ENCODE data around the gene ATG10. TPM values are rescaled to one million over a fixed set of nuclear protein-coding genes. Genes with fewer than 3 reads are reported as not detected.

ATG10 gene
- total and polyA plus RNA-seq, 2 of the 13 experiments (the other 11 are each of a cell fraction or from before 2014, with no cell fraction given): 2.0 to 5.7 TPM

- TF ChIP-seq, protein P1, sequence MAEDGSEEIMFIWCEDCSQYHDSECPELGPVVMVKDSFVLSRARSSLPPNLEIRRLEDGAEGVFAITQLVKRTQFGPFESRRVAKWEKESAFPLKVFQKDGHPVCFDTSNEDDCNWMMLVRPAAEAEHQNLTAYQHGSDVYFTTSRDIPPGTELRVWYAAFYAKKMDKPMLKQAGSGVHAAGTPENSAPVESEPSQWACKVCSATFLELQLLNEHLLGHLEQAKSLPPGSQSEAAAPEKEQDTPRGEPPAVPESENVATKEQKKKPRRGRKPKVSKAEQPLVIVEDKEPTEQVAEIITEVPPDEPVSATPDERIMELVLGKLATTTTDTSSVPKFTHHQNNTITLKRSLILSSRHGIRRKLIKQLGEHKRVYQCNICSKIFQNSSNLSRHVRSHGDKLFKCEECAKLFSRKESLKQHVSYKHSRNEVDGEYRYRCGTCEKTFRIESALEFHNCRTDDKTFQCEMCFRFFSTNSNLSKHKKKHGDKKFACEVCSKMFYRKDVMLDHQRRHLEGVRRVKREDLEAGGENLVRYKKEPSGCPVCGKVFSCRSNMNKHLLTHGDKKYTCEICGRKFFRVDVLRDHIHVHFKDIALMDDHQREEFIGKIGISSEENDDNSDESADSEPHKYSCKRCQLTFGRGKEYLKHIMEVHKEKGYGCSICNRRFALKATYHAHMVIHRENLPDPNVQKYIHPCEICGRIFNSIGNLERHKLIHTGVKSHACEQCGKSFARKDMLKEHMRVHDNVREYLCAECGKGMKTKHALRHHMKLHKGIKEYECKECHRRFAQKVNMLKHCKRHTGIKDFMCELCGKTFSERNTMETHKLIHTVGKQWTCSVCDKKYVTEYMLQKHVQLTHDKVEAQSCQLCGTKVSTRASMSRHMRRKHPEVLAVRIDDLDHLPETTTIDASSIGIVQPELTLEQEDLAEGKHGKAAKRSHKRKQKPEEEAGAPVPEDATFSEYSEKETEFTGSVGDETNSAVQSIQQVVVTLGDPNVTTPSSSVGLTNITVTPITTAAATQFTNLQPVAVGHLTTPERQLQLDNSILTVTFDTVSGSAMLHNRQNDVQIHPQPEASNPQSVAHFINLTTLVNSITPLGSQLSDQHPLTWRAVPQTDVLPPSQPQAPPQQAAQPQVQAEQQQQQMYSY (CRISPR knock-in tag; IDR thresholded peaks at IDR 0.05): no peak
- TF ChIP-seq FOXO1 (CRISPR knock-in tag; IDR thresholded peaks at IDR 0.05) (peak; percentile 54; the same call in 1 of the 2 replicates), DNMT3B (CRISPR knock-in tag; conservative IDR thresholded peaks at IDR 0.05) (no peak; the same call in 1 of the 2 replicates), KLF9 (CRISPR knock-in tag; IDR thresholded peaks at IDR 0.05; ENCODE audit: low read depth) (no peak), ZNF264 (CRISPR knock-in tag; IDR thresholded peaks at IDR 0.05) (peak; percentile 89; the same call in 1 of the 2 replicates)
These were observed at the start of gene ATG10 (continued) for GRCh38 chr5:81971712-81972491.

- no peaks in the 10 kb centered on the region; a peak in 1 of 5 replicates for H3K27me3 ChIP-seq (ENCODE audit: control insufficient read depth in 1 of 2, insufficient read depth in 2 of 2, low read length in 2 of 2)
- no peaks in the 10 kb centered on the region for H3K4me1 ChIP-seq (ENCODE audit: insufficient read depth, low read length)
- no peak overlapping the region for H3K9ac ChIP-seq (ENCODE audit: insufficient read depth, low read depth, low read length)
- 33% methylated on average over 4 of the region's 4 CpGs for WGBS (ENCODE audit: low lambda C conversion rate)
- no peaks in the 10 kb centered on the region for H4K20me1 ChIP-seq (ENCODE audit: insufficient read depth, low read length)
- H3K79me2 ChIP-seq (ENCODE audit: insufficient read depth, low read length): no peaks in the 10 kb centered on the region
- H3K36me3 ChIP-seq (replicated peaks in 1 of 2; ENCODE audit: control insufficient read depth in 1 of 2, insufficient read depth in 2 of 2, low read length in 2 of 2): no peaks in the 10 kb centered on the region
- no peak for DNase-seq (ENCODE audit: low spot score)
- ChIA-PET POLR2A (no interaction called here), CTCF (ENCODE audit: low intra/inter-chr PET ratio, low total read pairs) (no interaction called here)
- intact Hi-C loops (cut with micrococcal nuclease; ENCODE audit: unreplicated experiment): no loop called here
- FAIRE-seq: no peak
- no peak overlapping the region for H3K4me2 ChIP-seq (ENCODE audit: low read depth, low read length)
- ATAC-seq: no peak
- no peaks in the 10 kb centered on the region for H3K9me3 ChIP-seq (ENCODE audit: low read length)
- in situ Hi-C loops (cut with HindIII; ENCODE audit: extremely low pct_ligation_motif_present, low pct_unique_long_range_greater_than_20kb): no loop called here
- no peak overlapping the region for H3K27ac ChIP-seq (ENCODE audit: extremely low read length, insufficient read depth, low read length)
- H3K4me3 ChIP-seq (replicated peaks in 1 of 3; ENCODE audit: insufficient read depth in 1 of 3, low read depth in 2 of 3, low read length in 3 of 3): no peak overlapping the region
- no TSS peak for BruUV-seq (replicated peaks)
- no peak overlapping the region for H2AFZ ChIP-seq (ENCODE audit: low read length)
- TF ChIP-seq ZNF841 (CRISPR knock-in tag; IDR thresholded peaks at IDR 0.05; ENCODE audit: borderline replicate concordance): no peak
- TF ChIP-seq, protein P2, sequence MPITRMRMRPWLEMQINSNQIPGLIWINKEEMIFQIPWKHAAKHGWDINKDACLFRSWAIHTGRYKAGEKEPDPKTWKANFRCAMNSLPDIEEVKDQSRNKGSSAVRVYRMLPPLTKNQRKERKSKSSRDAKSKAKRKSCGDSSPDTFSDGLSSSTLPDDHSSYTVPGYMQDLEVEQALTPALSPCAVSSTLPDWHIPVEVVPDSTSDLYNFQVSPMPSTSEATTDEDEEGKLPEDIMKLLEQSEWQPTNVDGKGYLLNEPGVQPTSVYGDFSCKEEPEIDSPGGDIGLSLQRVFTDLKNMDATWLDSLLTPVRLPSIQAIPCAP (CRISPR knock-in tag; IDR thresholded peaks at IDR 0.05; ENCODE audit: low read depth): no peak
- TF ChIP-seq RXRB (CRISPR knock-in tag; IDR thresholded peaks at IDR 0.05; ENCODE audit: borderline replicate concordance): no peak
- no peak for TF ChIP-seq PLRG1 (conservative IDR thresholded peaks at IDR 0.05)
- TF ChIP-seq GATAD1 (CRISPR knock-in tag; IDR thresholded peaks at IDR 0.05): no peak
- TF ChIP-seq STAT6 (CRISPR knock-in tag; IDR thresholded peaks at IDR 0.05; ENCODE audit: borderline replicate concordance): no peak
- no peak for TF ChIP-seq ZBTB3 (CRISPR knock-in tag; IDR thresholded peaks at IDR 0.05; ENCODE audit: borderline replicate concordance, low read depth)
- no peak for TF ChIP-seq ZNF331 (CRISPR knock-in tag; IDR thresholded peaks at IDR 0.05)
- TF ChIP-seq, protein P3, sequence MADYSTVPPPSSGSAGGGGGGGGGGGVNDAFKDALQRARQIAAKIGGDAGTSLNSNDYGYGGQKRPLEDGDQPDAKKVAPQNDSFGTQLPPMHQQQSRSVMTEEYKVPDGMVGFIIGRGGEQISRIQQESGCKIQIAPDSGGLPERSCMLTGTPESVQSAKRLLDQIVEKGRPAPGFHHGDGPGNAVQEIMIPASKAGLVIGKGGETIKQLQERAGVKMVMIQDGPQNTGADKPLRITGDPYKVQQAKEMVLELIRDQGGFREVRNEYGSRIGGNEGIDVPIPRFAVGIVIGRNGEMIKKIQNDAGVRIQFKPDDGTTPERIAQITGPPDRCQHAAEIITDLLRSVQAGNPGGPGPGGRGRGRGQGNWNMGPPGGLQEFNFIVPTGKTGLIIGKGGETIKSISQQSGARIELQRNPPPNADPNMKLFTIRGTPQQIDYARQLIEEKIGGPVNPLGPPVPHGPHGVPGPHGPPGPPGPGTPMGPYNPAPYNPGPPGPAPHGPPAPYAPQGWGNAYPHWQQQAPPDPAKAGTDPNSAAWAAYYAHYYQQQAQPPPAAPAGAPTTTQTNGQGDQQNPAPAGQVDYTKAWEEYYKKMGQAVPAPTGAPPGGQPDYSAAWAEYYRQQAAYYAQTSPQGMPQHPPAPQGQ (CRISPR knock-in tag; IDR thresholded peaks at IDR 0.05; ENCODE audit: borderline replicate concordance): no peak
These were observed 49.0 kb upstream of the ATG10 start for GRCh38 chr5:81922854-81923279.
